Measurements from ENCODE around the gene PHYHD1.
A peak's percentile ranks its signal among the peaks of the same experiment; 100 is the strongest.

PHYHD1 gene

GRCh38 chr9:128901379-128901778 is 19.4 kb upstream of the PHYHD1 start:
- DNase-seq (ENCODE audit: low read depth), result no peak

DNA sequence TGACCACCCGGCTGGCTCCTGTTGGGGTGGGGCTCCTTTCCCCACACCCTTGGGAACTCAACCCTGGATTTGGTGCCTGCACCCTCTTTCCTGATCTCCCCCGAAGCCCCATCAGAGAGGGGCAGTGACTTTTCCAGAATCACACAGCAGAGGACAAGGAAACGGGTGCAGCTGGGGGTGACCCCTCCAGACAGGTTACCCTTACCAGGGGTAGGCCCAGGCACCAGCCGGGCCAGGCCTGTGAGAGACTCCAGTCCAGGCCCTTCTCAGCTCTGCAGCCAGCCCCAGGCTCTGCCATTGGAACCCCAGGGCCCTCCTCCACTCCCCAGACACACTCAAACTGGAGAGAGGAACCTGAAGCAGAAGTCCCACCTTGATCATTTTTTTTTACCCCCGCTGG is 19.0 kb upstream of the PHYHD1 start:
- no peak for DNase-seq (ENCODE audit: low read depth)

DNA sequence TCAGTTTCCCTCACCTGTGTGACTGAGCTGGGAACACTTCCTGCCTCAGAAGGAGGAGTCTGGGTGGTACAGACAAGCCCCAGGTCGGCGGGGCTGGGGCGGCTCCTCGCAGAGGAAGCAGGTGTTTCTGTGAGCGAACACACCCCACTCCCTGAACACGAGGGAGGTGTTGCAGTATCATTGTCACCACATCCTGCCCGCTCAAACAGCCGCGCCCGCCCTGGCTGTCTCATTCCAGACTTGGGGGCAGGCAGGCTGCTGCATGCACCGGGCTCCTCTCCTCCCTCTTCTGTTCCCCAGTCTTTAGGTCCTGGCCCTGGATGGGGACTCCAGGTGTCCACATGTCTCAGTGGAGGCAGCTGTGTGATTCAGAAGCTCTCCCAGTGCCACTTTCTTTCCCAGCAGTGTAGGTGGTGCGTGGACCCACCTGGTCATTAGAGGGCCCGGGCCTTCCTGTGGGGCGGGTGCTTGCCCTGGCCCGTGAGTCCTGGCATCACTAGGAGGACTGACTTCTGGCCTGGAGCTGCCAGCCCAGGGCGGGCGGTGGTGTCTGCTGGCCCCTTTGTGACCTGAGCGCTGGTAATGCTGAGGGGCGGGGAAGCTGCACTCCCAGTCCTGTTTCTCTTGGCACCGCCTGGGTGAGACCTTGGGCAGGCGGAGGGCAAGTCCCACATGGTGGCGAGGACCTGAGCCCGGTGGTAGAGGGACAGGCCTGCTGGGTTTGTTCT is 18.3 kb upstream of the PHYHD1 start:
- peak; percentile 71 for DNase-seq (ENCODE audit: low read depth)

DNA sequence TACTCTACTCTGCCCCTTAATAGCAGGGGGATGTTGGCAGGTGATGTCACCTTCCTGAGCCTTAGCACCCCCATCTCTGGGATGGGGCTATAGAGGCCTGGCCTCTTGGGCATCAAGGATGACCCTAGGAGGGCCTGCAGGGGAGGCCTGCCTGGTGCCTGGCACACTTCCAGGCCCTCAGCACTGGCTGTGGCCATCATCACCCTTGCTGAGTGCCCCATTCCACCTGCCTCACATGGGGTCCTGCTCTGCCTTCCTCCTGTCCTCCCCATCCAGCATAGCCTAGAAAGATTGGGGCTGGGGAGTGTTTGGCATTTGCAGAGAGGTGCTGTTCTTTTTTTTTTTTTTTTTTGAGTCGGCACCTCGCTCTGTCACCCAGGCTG is 17.7 kb upstream of the PHYHD1 start:
- no peak for DNase-seq (ENCODE audit: low read depth)

DNA sequence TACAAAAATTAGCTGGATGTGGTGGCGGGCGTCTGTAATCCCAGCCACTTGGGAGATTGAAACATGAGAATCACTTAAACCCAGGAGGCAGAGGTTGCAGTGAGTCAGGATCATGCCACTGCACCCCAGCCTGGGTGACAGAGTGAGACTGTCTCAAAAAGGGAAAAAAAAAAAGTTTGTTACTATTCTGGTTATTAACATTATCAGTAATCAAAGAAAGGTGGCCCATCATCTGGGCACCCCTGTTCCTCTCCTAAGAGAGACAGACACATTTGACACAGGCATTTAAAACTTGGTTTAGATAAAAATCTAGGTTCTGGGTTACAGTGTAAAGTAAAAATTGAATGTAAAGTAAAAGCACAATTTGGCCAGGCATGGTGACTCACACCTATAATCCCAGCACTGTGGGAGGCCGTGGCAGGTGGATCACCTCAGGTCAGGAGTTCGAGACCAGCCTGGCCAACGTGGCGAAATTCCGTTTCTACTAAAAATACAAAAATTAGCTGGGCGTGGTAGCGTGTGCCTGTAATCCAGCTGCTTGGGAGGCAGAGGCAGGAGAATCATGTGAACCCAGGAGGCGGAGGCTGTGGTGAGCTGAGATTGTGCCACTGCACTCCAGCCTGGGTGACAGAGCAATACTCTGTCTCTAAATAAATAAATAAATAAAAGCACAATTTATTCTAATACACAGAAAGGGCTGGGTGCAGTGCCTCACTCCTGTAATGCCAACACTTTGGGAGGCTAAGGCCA is 16.7 kb upstream of the PHYHD1 start:
- no peak for DNase-seq (ENCODE audit: low read depth)

GRCh38 chr9:128905964-128906363 is 14.8 kb upstream of the PHYHD1 start:
- DNase-seq (ENCODE audit: low read depth), result no peak

DNA sequence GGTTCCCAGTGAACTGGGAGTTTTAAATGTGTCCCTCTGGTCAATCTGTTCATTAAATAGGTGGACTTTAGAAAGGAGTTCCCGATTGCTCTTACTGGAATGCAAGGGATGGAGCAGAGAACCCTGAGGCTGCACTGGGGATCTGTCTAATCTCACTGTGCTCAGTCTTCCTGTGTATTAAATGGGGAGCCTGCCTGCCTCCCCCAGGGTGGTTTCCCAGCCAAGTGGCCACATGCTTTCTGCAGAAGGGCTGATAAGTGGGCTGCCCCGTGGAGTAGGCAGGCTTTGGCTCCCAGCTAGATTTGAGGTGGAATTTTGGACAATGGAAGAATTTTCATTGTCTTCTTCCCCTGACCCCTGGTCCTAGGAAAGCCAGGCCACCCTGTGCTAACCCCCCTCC is 14.0 kb upstream of the PHYHD1 start:
- no peak for DNase-seq (ENCODE audit: low read depth)

DNA sequence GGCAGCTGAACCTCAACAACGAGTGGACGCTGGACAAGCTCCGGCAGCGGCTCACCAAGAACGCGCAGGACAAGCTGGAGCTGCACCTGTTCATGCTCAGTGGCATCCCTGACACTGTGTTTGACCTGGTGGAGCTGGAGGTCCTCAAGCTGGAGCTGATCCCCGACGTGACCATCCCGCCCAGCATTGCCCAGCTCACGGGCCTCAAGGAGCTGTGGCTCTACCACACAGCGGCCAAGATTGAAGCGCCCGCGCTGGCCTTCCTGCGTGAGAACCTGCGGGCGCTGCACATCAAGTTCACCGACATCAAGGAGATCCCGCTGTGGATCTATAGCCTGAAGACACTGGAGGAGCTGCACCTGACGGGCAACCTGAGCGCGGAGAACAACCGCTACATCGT is 12.4 kb upstream of the PHYHD1 start:
- DNase-seq (ENCODE audit: low read depth), result no peak

DNA sequence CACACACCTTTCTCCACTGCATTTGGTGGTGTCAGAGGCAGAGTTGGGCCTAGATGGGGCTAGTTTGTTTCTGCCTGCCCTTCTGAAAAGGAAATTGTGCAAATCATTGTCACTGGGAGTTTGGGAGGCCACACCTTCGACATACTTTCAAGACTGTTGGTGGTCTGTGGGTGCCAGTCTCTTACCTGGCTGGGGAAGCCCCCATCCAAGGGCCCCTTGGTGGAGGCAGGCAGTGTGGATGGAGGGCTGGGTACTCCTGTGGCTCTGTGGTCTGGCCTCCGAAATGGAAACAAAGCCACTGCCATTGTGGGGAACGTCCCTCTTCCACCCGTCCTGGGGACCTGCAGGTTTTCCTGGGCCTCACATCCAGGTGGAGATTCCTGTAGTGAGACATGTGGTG is 10.9 kb upstream of the PHYHD1 start:
- DNase-seq (ENCODE audit: low read depth), result no peak

DNA sequence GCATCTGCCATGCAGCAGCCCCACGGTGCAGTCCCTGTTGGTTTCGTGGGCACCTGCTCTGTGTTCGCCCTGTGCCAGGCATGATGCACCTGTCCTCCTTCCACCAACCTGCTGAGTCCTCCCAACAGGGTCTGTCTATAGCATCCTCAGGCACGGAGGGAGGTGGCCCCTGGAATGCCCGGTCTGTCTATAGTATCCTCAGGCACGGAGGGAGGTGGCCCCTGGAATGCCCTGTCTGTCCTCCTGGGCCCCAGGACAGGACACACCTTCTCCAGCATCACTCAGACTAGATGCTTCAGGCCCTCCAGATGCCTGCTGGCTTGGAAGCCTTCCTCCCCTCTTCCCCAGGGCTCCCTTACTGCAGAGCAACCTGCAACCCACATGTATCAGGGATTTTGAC is 9.9 kb upstream of the PHYHD1 start:
- DNase-seq (ENCODE audit: low read depth), result no peak

- DNase-seq (ENCODE audit: low read depth), result no peak
Observed at GRCh38 chr9:128911529-128912035, 9.2 kb upstream of the PHYHD1 start.

DNA sequence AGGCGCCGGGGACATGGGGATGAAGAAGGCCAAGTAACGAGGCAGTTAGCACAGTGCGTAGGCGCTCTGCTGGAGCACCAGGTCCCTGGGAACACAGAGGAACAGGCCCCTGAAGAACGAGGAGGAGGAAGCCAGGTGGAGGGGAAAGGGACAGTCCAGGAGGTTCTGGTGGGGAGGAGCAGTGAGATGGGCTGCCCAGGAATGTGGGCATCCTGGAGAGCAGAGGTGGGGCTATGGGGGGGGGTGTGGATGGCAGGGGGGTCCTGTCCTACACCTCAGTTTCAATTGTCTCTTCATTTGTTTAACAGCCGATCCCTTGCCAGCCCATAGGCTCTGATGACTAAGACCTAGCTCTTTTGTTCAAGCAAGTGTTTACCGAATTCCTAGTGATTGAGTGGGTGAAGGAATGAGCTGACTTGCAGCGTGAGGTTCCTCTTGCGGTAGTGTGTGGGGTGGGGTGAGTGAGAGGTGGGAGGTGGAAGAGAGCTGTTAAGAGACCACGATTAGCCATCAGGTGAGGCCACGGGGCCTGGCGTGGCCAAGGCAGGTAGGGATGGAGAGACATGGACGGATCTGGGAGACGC is 8.4 kb upstream of the PHYHD1 start:
- DNase-seq (ENCODE audit: low read depth), result no peak

GRCh38 chr9:128913048-128913900 is 7.5 kb upstream of the PHYHD1 start:
- DNase-seq (ENCODE audit: low read depth), result no peak

GRCh38 chr9:128913995-128914772 is 6.6 kb upstream of the PHYHD1 start:
- no peak for DNase-seq (ENCODE audit: low read depth)

DNA sequence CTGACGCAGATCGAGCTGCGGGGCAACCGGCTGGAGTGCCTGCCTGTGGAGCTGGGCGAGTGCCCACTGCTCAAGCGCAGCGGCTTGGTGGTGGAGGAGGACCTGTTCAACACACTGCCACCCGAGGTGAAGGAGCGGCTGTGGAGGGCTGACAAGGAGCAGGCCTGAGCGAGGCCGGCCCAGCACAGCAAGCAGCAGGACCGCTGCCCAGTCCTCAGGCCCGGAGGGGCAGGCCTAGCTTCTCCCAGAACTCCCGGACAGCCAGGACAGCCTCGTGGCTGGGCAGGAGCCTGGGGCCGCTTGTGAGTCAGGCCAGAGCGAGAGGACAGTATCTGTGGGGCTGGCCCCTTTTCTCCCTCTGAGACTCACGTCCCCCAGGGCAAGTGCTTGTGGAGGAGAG is 4.6 kb upstream of the PHYHD1 start:
- DNase-seq (ENCODE audit: low read depth), result no peak

GRCh38 chr9:128916745-128917144 is 4.0 kb upstream of the PHYHD1 start:
- no peak for DNase-seq (ENCODE audit: low read depth)

GRCh38 chr9:128917151-128917849 is 3.5 kb upstream of the PHYHD1 start:
- no peak for DNase-seq (ENCODE audit: low read depth)

GRCh38 chr9:128918921-128919320 is 1.9 kb upstream of the PHYHD1 start:
- DNase-seq (ENCODE audit: low read depth), result no peak

DNA sequence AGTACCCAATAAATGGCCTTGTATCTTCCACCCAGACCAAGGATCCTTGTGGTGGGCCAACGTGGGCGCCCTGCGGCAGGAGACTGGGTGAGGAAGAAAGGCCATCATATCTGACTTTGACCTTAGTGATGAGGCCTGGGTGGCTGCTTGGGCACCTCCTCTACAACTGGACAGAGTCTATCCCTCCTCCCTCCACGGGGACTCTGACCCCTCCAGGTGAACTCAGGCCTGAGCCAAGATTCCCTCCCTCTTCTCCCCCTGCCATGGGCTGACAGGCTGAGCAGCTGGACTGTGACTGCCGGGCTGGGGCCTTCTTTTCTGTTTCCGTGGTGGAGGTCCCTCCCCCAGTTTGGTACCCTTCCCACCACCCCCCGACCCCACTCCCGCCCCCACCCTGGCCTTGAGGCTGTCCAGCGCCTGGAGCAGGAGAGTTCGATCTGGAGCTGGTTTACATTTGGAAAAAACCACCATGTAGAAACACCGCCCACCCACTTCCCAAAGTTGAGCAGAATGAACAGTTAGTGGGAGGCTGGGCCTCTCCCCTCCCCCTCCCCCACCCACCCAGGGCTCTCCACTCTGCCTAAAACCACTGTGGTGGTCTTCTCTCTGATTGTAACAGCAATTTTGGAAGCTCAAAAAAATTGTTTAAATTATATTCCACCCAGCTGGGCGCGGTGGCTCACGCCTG is 1.2 kb upstream of the PHYHD1 start:
- DNase-seq (ENCODE audit: low read depth), result no peak

Data from activated T-helper 9 cell treated with anti-CD3 and anti-CD28 coated beads, Interleukin-2, amount 50 U/mL, for 16 hours (primary cell).